ENCODE data around the gene INPP4B. TPM values are rescaled to one million over a fixed set of nuclear protein-coding genes. Genes with fewer than 3 reads are reported as not detected.

Gene INPP4B
- total RNA-seq, 1 donor: 54.2 TPM

GRCh38 chr4:142120921-142121320 lies 725.2 kb downstream of the INPP4B start:
- no peak overlapping the region for H3K4me3 ChIP-seq (ENCODE audit: low read depth, low read length)
- no peak for DNase-seq (ENCODE audit: low read depth)
- TF ChIP-seq CTCF (IDR thresholded peaks at IDR 0.05; ENCODE audit: insufficient read depth, low read length): no peak

- H3K4me3 ChIP-seq (ENCODE audit: low read depth, low read length): no peak overlapping the region
- TF ChIP-seq CTCF (IDR thresholded peaks at IDR 0.05; ENCODE audit: insufficient read depth, low read length): no peak
- DNase-seq (ENCODE audit: low read depth): no peak
Measured at GRCh38 chr4:142112451-142112850, 733.6 kb downstream of the INPP4B start.

- H3K4me3 ChIP-seq (ENCODE audit: low read depth, low read length): no peak overlapping the region
- no peak for DNase-seq (ENCODE audit: low read depth)
- no peak for TF ChIP-seq CTCF (IDR thresholded peaks at IDR 0.05; ENCODE audit: insufficient read depth, low read length)
Measured at GRCh38 chr4:142110136-142110535, 736.0 kb downstream of the INPP4B start.

- DNase-seq (ENCODE audit: low read depth): no peak
- no peak for TF ChIP-seq CTCF (IDR thresholded peaks at IDR 0.05; ENCODE audit: insufficient read depth, low read length)
- no peak overlapping the region for H3K4me3 ChIP-seq (ENCODE audit: low read depth, low read length)
Measured at GRCh38 chr4:142104041-142104440, 742.1 kb downstream of the INPP4B start.

- no peak for TF ChIP-seq CTCF (IDR thresholded peaks at IDR 0.05; ENCODE audit: insufficient read depth, low read length)
- DNase-seq (ENCODE audit: low read depth): no peak
Measured at GRCh38 chr4:142101401-142101800, 744.7 kb downstream of the INPP4B start.

GRCh38 chr4:142100941-142101340 lies 745.2 kb downstream of the INPP4B start:
- DNase-seq (ENCODE audit: low read depth): no peak
- no peak overlapping the region for H3K4me3 ChIP-seq (ENCODE audit: low read depth, low read length)
- no peak for TF ChIP-seq CTCF (IDR thresholded peaks at IDR 0.05; ENCODE audit: insufficient read depth, low read length)

More at GRCh38 chr4:142101401-142101800, 744.7 kb downstream of the INPP4B start:
- no peak overlapping the region for H3K4me3 ChIP-seq (ENCODE audit: low read depth, low read length)

- DNase-seq (ENCODE audit: low read depth): no peak
- no peak for TF ChIP-seq CTCF (IDR thresholded peaks at IDR 0.05; ENCODE audit: insufficient read depth, low read length)
Measured at GRCh38 chr4:142098900-142099545, 747.1 kb downstream of the INPP4B start.

More at GRCh38 chr4:142098900-142099545, 747.1 kb downstream of the INPP4B start:
- no peak overlapping the region for H3K4me3 ChIP-seq (ENCODE audit: low read depth, low read length)
